Caco-2 (cell line): Measurements from ENCODE around the gene CHRD. TPM values are rescaled to one million over a fixed set of nuclear protein-coding genes. Genes with fewer than 3 reads are reported as not detected.

Source experiments
- BruUV-seq: library from RNA; stranded (reverse); fragments of 400-500 nt; replicated peaks from 2 replicates; lab custom pipeline; 2021; lab: Mats Ljungman, UMichigan
- CTCF ChIA-PET: fragments of 300-600 bp; sonication (Branson Sonifier 250); formaldehyde crosslinking; loops from one replicate; lab custom pipeline; 2022; ENCODE audit warnings: antibody characterized with exemption; lab: Charles Lee
- POLR2A ChIA-PET: fragments of 300-600 bp; sonication (Branson Sonifier 250); formaldehyde crosslinking; loops from one replicate; lab custom pipeline; 2022; ENCODE audit warnings: antibody characterized with exemption; lab: Charles Lee
- DNase-seq, 2 experiments: peaks; one replicate each; pipeline versions ENCODE4 v3.0.0 to v3.0.0-alpha.2; 2020 to 2022
- H3K27me3 ChIP-seq: replicated peaks from 2 replicates; pipeline ENCODE4 v1.6.0; 2011; ENCODE audit warnings: low read length; ENCODE audit not compliant: control insufficient read depth, insufficient read depth
- H3K36me3 ChIP-seq: 2 replicates; pipeline ENCODE4 v1.5.1; 2011; ENCODE audit warnings: low read length; ENCODE audit not compliant: control insufficient read depth, insufficient read depth
- H3K4me1 ChIP-seq: fragments of 250-450 bp; sonication (Bioruptor Pico); 2 replicates; pipeline ENCODE4 v1.5.1; 2020; ENCODE audit warnings: mild to moderate bottlenecking
- H3K4me3 ChIP-seq: 2 replicates; pipeline ENCODE4 v1.5.1; 2011; ENCODE audit warnings: low read depth, mild to moderate bottlenecking, control low read depth, low read length
- H3K9me3 ChIP-seq: fragments of 250-450 bp; sonication (Bioruptor Pico); 2 replicates; pipeline ENCODE4 v1.5.1; 2020; ENCODE audit warnings: mild to moderate bottlenecking, moderate library complexity
- H3K27ac Mint-ChIP-seq: one replicate; pipeline ENCODE4 v1.8.0; 2022; ENCODE audit warnings: mixed read lengths; ENCODE audit not compliant: unreplicated experiment
- H3K27me3 Mint-ChIP-seq: one replicate; pipeline ENCODE4 v1.8.0; 2022; ENCODE audit warnings: mixed read lengths; ENCODE audit not compliant: insufficient read depth, unreplicated experiment
- H3K36me3 Mint-ChIP-seq: one replicate; pipeline ENCODE4 v1.8.0; 2022; ENCODE audit warnings: mild to moderate bottlenecking, mixed read lengths; ENCODE audit not compliant: insufficient read depth, unreplicated experiment
- H3K4me1 Mint-ChIP-seq: one replicate; pipeline ENCODE4 v1.8.0; 2022; ENCODE audit warnings: low read depth, mixed read lengths; ENCODE audit not compliant: unreplicated experiment
- H3K4me3 Mint-ChIP-seq: one replicate; pipeline ENCODE4 v1.8.0; 2022; ENCODE audit warnings: mild to moderate bottlenecking, moderate library complexity, mixed read lengths; ENCODE audit not compliant: unreplicated experiment
- H3K9me3 Mint-ChIP-seq: one replicate; pipeline ENCODE4 v1.8.0; 2022; ENCODE audit warnings: mixed read lengths; ENCODE audit not compliant: unreplicated experiment
- CTCF ChIP-seq, 2 experiments: fragments of 200-600 bp in 1 of 2; IDR thresholded peaks; 1 replicate in 1 of 2; 2 replicates in 1 of 2; pipeline versions ENCODE4 v1.5.1 to v1.8.0; 2011 to 2022; ENCODE audit warnings: antibody characterized with exemption in 1 of 2, control low read depth in 1 of 2, inconsistent platforms in 1 of 2, low read depth in 1 of 2, low read length in 1 of 2, mild to moderate bottlenecking in 1 of 2, moderate library complexity in 1 of 2; ENCODE audit not compliant: insufficient read depth in 1 of 2, severe bottlenecking in 1 of 2, unreplicated experiment in 1 of 2
- intact Hi-C: fragments of 100-400 bp; cut with micrococcal nuclease; formaldehyde crosslinking; loops from one replicate; pipeline ENCODE4 v1.10.0; 2022; ENCODE audit not compliant: unreplicated experiment
- total RNA-seq: library from RNA; stranded (reverse); gene quantifications from 2 replicates; pipeline ENCODE4 v1.2.3, GENCODE V29; 2022

CHRD gene
- total RNA-seq, 1 experiment from 2014 or later, result 6.4 TPM

- no peak for TF ChIP-seq CTCF (IDR thresholded peaks at IDR 0.05; ENCODE audit: insufficient read depth in 1 of 2, low read depth in 1 of 2, low read length in 1 of 2, severe bottlenecking in 1 of 2, unreplicated experiment in 1 of 2)
- no peaks in the 10 kb centered on the region for H3K27me3 Mint-ChIP-seq
- no peak overlapping the region for H3K4me3 ChIP-seq
- H3K27ac Mint-ChIP-seq, result no peak overlapping the region
- H3K4me1 ChIP-seq, result peaks cover 15% of the 10 kb centered on the region
- H3K36me3 ChIP-seq, result peaks cover 1% of the 10 kb centered on the region; the same call in 1 of the 2 replicates
- peaks cover 11% of the 10 kb centered on the region for H3K4me1 Mint-ChIP-seq
- no peak overlapping the region for H3K4me3 Mint-ChIP-seq
- H3K27me3 ChIP-seq, result no peaks in the 10 kb centered on the region; the same call in 1 of the 2 replicates
- BruUV-seq, result no TSS peak
- no peak for DNase-seq
- no peaks in the 10 kb centered on the region for H3K36me3 Mint-ChIP-seq
- CTCF ChIA-PET, result interaction anchor here (0.6 to 2.3 kb wide), 2 partner anchors 12 to 18 kb away, joined by 4 to 8 read pairs; no protein-coding TSS in a partner anchor
- H3K9me3 Mint-ChIP-seq, result no peaks in the 10 kb centered on the region
- no peaks in the 10 kb centered on the region for H3K9me3 ChIP-seq
- POLR2A ChIA-PET, result no interaction called here
- intact Hi-C loops, result no loop called here
Measured at GRCh38 chr3:184383033-184383740, 3.3 kb downstream of the CHRD start.

GRCh38 chr3:184384342-184384741 is 4.5 kb downstream of the CHRD start:
- no peak for DNase-seq
- ChIA-PET CTCF (interaction anchor here (2.3 kb wide), 1 partner anchor 13 kb away, joined by 8 read pairs; no protein-coding TSS in a partner anchor), POLR2A (no interaction called here)
- Mint-ChIP-seq H3K9me3 (no peaks in the 10 kb centered on the region), H3K4me3 (no peak overlapping the region), H3K36me3 (no peaks in the 10 kb centered on the region), H3K27me3 (no peaks in the 10 kb centered on the region), H3K4me1 (peaks cover 1% of the 10 kb centered on the region), H3K27ac (no peak overlapping the region)
- intact Hi-C loops, result no loop called here
- Histone ChIP-seq H3K27me3 (no peaks in the 10 kb centered on the region; the same call in 1 of the 2 replicates), H3K4me1 (peaks cover 5% of the 10 kb centered on the region), H3K36me3 (peaks cover 1% of the 10 kb centered on the region; the same call in 1 of the 2 replicates), H3K4me3 (no peak overlapping the region), H3K9me3 (no peaks in the 10 kb centered on the region)
- BruUV-seq, result no TSS peak
- TF ChIP-seq CTCF (IDR thresholded peaks at IDR 0.05; ENCODE audit: insufficient read depth in 1 of 2, low read depth in 1 of 2, low read length in 1 of 2, severe bottlenecking in 1 of 2, unreplicated experiment in 1 of 2), result no peak

- H3K36me3 ChIP-seq, result peaks cover 1% of the 10 kb centered on the region; the same call in 1 of the 2 replicates
- Mint-ChIP-seq H3K4me3 (no peak overlapping the region), H3K4me1 (no peaks in the 10 kb centered on the region), H3K27me3 (peaks cover 3% of the 10 kb centered on the region), H3K9me3 (no peaks in the 10 kb centered on the region), H3K36me3 (no peaks in the 10 kb centered on the region), H3K27ac (no peak overlapping the region)
- H3K9me3 ChIP-seq, result no peaks in the 10 kb centered on the region
- DNase-seq, result no peak
- H3K4me1 ChIP-seq, result peaks cover 4% of the 10 kb centered on the region; the same call in 1 of the 2 replicates
- intact Hi-C loops, result no loop called here
- BruUV-seq, result no TSS peak
- no peaks in the 10 kb centered on the region; the same call in 1 of the 2 replicates for H3K27me3 ChIP-seq
- no peak overlapping the region for H3K4me3 ChIP-seq
- CTCF ChIA-PET, result interaction anchor here (0.5 to 2.3 kb wide), 2 partner anchors 13 to 158 kb away, joined by 4 to 8 read pairs; no protein-coding TSS in a partner anchor
- POLR2A ChIA-PET, result no interaction called here
- no peak for TF ChIP-seq CTCF (IDR thresholded peaks at IDR 0.05; ENCODE audit: insufficient read depth in 1 of 2, low read depth in 1 of 2, low read length in 1 of 2, severe bottlenecking in 1 of 2, unreplicated experiment in 1 of 2)
Measured at GRCh38 chr3:184384856-184385422, 5.1 kb downstream of the CHRD start.
